Progenitor cell of endocrine pancreas (in vitro differentiated cells): ENCODE data around the gene HOXA10. TPM values are rescaled to one million over a fixed set of nuclear protein-coding genes. Genes with fewer than 3 reads are reported as not detected.

ENCODE experiments used
- DNase-seq: peaks from one replicate; pipeline ENCODE4 v3.0.0; 2021; ENCODE audit warnings: low spot score; ENCODE audit not compliant: unreplicated experiment
- H3K27ac Mint-ChIP-seq: 2 replicates; pipeline ENCODE4 v1.8.0; 2021; ENCODE audit warnings: mild to moderate bottlenecking, moderate library complexity, mixed read lengths
- H3K27me3 Mint-ChIP-seq: 2 replicates; pipeline ENCODE4 v1.8.0; 2021; ENCODE audit warnings: mixed read lengths
- H3K36me3 Mint-ChIP-seq: 2 replicates; pipeline ENCODE4 v1.8.0; 2022; ENCODE audit warnings: mixed read lengths; ENCODE audit not compliant: insufficient read depth
- H3K4me1 Mint-ChIP-seq: 2 replicates; pipeline ENCODE4 v1.8.0; 2021; ENCODE audit warnings: low read depth, mixed read lengths
- H3K4me3 Mint-ChIP-seq: 2 replicates; pipeline ENCODE4 v1.8.0; 2021; ENCODE audit warnings: low read depth, mild to moderate bottlenecking, moderate library complexity, mixed read lengths
- H3K9me3 Mint-ChIP-seq: 2 replicates; pipeline ENCODE4 v1.8.0; 2021; ENCODE audit warnings: low read depth, mixed read lengths
- CTCF ChIP-seq: fragments of 200-600 bp; sonication (generic); IDR thresholded peaks from one replicate; pipeline ENCODE4 v1.5.0; 2021; ENCODE audit warnings: antibody characterized with exemption, mild to moderate bottlenecking; ENCODE audit not compliant: unreplicated experiment
- total RNA-seq: library from RNA; stranded (reverse); gene quantifications from 2 replicates; pipeline ENCODE4 v1.2.1, GENCODE V29; 2021

The HOXA10 gene
- total RNA-seq, 1 donor from 2014 or later = not detected

- H3K27ac Mint-ChIP-seq = peak overlapping the region; percentile 80
- peak overlapping the region; percentile 43 for H3K4me3 Mint-ChIP-seq
- H3K4me1 Mint-ChIP-seq = peaks cover 54% of the 10 kb centered on the region
- no peak for DNase-seq
- peaks cover 20% of the 10 kb centered on the region for H3K27me3 Mint-ChIP-seq
- no peak for TF ChIP-seq CTCF
- no peaks in the 10 kb centered on the region for H3K9me3 Mint-ChIP-seq
- peaks cover 4% of the 10 kb centered on the region for H3K36me3 Mint-ChIP-seq
Observed at GRCh38 chr7:27140126-27140857, 33.8 kb downstream of the HOXA10 start.

GRCh38 chr7:27139334-27140125, 34.6 kb downstream of the HOXA10 start:
- no peaks in the 10 kb centered on the region for H3K9me3 Mint-ChIP-seq
- no peak for TF ChIP-seq CTCF
- H3K4me3 Mint-ChIP-seq = peak overlapping the region; percentile 62
- H3K4me1 Mint-ChIP-seq = peaks cover 62% of the 10 kb centered on the region
- peaks cover 4% of the 10 kb centered on the region for H3K36me3 Mint-ChIP-seq
- peaks cover 12% of the 10 kb centered on the region for H3K27me3 Mint-ChIP-seq
- H3K27ac Mint-ChIP-seq = peak overlapping the region; percentile 80
- no peak for DNase-seq

- DNase-seq = no peak
Observed at GRCh38 chr7:27138985-27139333, 35.2 kb downstream of the HOXA10 start.

GRCh38 chr7:27138472-27138871, 35.6 kb downstream of the HOXA10 start:
- H3K27me3 Mint-ChIP-seq = peaks cover 4% of the 10 kb centered on the region
- H3K9me3 Mint-ChIP-seq = no peaks in the 10 kb centered on the region
- H3K4me1 Mint-ChIP-seq = peaks cover 70% of the 10 kb centered on the region

More at GRCh38 chr7:27138985-27139333, 35.2 kb downstream of the HOXA10 start:
- Mint-ChIP-seq H3K4me1 (peaks cover 67% of the 10 kb centered on the region), H3K27me3 (peaks cover 6% of the 10 kb centered on the region), H3K9me3 (no peaks in the 10 kb centered on the region), H3K4me3 (peak overlapping the region; percentile 54), H3K36me3 (peaks cover 4% of the 10 kb centered on the region), H3K27ac (peak overlapping the region; percentile 28)
- TF ChIP-seq CTCF = no peak

More at GRCh38 chr7:27138472-27138871, 35.6 kb downstream of the HOXA10 start:
- peak overlapping the region; percentile 5 for H3K27ac Mint-ChIP-seq
- H3K4me3 Mint-ChIP-seq = peak overlapping the region; percentile 54
- no peak for DNase-seq
- no peak for TF ChIP-seq CTCF
- H3K36me3 Mint-ChIP-seq = peaks cover 4% of the 10 kb centered on the region
